ENCODE data around the gene ZFYVE26.
"Not testable (repeated sequence)": the region's sequence is repeated elsewhere in the genome, so short reads cannot be mapped to it uniquely, and the experiment has no call there.

Gene ZFYVE26

DNA sequence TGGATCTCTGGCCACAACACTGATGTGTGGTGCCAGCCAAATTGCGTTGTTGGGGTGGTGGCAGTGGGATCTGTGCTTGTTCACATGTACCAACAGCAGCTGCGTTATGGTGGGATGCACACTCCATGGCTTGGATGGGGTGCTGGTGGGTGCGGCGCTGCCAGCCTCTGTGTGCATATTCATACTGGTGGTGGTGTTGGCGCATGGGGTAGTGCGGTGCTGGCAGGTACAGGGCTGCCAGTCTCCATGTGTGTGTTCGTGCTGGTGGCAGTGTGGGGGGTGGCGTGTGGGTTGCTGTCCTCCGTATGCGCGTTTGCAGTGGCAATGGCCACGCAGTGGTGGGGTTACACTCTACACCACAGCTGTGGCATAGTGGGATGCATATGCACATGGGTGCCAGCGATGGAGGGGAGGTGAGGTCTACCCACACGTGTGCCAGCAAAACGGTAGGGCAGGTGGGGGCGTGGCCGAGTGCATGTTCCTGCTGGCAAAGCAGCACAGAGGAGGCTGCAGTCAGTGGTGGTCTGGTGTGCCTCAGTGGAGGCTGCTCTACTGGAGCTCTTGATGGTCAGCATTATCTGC is 29.7 kb upstream of the ZFYVE26 start:
- no peaks in the 10 kb centered on the region for H3K36me3 ChIP-seq (ENCODE audit: control insufficient read depth in 1 of 2, insufficient read depth in 2 of 2, low read length in 2 of 2)
- H3K9me3 ChIP-seq (ENCODE audit: control insufficient read depth in 1 of 2, low read length in 2 of 2): peaks cover 2 to 4% of the 10 kb centered on the region in 2 donors
- H3K4me1 ChIP-seq (ENCODE audit: control insufficient read depth in 1 of 2, insufficient read depth in 2 of 2, low read length in 2 of 2): no peaks in the 10 kb centered on the region
- no peak overlapping the region for H3K4me3 ChIP-seq (ENCODE audit: low read depth in 1 of 2, low read length in 2 of 2)
- H3K27ac ChIP-seq (ENCODE audit: low read depth, low read length): no peak overlapping the region
- H3K9ac ChIP-seq (ENCODE audit: low read depth in 1 of 2, low read length in 2 of 2): no peak overlapping the region
- no peaks in the 10 kb centered on the region for H3K27me3 ChIP-seq (ENCODE audit: control insufficient read depth in 1 of 2, insufficient read depth in 2 of 2, low read length in 2 of 2)

DNA sequence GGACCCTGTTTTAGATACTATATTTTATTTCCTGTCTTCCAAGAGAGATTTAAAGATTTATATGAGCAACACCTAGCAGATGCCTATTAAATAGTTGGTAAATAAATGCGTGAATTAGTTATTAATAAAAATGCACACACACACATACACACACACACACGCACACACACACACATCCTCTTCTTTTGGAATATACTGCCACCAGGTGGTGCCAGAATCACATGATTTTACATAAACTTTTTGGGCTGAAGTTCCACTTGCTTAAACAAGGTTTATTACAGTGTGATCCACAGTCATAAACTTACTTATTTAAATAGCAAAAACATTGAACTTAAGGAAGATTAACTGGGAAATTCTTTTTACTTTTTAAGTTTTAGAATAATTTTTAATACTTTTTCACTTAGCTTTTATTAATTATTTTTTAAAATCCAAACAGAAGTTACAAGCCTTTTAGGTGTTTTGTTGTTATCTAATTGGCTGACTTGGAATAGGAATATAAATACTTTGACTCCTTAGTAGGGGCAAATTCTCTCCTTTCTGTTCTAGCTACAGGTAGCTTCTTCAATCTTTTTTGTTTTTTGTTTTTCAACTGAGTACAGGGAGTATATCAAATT is 20.7 kb upstream of the ZFYVE26 start:
- H3K27ac ChIP-seq (ENCODE audit: low read depth, low read length): no peak overlapping the region
- no peaks in the 10 kb centered on the region for H3K9me3 ChIP-seq (ENCODE audit: control insufficient read depth in 1 of 2, low read length in 2 of 2)
- no peaks in the 10 kb centered on the region for H3K27me3 ChIP-seq (ENCODE audit: control insufficient read depth in 1 of 2, insufficient read depth in 2 of 2, low read length in 2 of 2)
- H3K4me3 ChIP-seq (ENCODE audit: low read depth in 1 of 2, low read length in 2 of 2): no peak overlapping the region
- no peaks in the 10 kb centered on the region for H3K4me1 ChIP-seq (ENCODE audit: control insufficient read depth in 1 of 2, insufficient read depth in 2 of 2, low read length in 2 of 2)
- no peak overlapping the region for H3K9ac ChIP-seq (ENCODE audit: low read depth in 1 of 2, low read length in 2 of 2)
- H3K36me3 ChIP-seq (ENCODE audit: control insufficient read depth in 1 of 2, insufficient read depth in 2 of 2, low read length in 2 of 2): peaks cover 0 to 3% of the 10 kb centered on the region in 2 donors

DNA sequence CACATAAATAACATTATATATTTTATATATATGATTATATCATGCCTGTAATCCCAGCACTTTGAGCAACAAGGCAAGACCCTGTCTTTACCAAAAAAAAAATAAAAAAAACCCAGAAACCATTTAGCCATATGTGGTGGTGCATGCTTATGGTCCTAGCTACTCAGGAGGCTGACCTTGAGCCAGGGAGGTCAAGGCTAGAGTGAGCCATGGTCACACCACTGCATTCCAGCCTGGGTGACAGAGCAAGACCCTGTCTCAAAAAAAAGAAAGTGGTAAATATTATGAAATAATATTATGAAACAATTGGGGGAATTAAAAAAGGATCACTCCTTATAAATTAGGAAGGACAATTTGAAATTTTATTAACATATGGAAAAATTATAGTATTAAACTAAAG is 19.2 kb upstream of the ZFYVE26 start:
- no peaks in the 10 kb centered on the region for H3K27me3 ChIP-seq (ENCODE audit: control insufficient read depth in 1 of 2, insufficient read depth in 2 of 2, low read length in 2 of 2)
- H3K9me3 ChIP-seq (ENCODE audit: control insufficient read depth in 1 of 2, low read length in 2 of 2): no peaks in the 10 kb centered on the region
- no peak overlapping the region for H3K27ac ChIP-seq (ENCODE audit: low read depth, low read length)
- H3K36me3 ChIP-seq (ENCODE audit: control insufficient read depth in 1 of 2, insufficient read depth in 2 of 2, low read length in 2 of 2): peaks cover 0 to 3% of the 10 kb centered on the region in 2 donors
- no peak overlapping the region for H3K4me3 ChIP-seq (ENCODE audit: low read depth in 1 of 2, low read length in 2 of 2)
- H3K9ac ChIP-seq (ENCODE audit: low read depth in 1 of 2, low read length in 2 of 2): no peak overlapping the region
- H3K4me1 ChIP-seq (ENCODE audit: control insufficient read depth in 1 of 2, insufficient read depth in 2 of 2, low read length in 2 of 2): no peaks in the 10 kb centered on the region

DNA sequence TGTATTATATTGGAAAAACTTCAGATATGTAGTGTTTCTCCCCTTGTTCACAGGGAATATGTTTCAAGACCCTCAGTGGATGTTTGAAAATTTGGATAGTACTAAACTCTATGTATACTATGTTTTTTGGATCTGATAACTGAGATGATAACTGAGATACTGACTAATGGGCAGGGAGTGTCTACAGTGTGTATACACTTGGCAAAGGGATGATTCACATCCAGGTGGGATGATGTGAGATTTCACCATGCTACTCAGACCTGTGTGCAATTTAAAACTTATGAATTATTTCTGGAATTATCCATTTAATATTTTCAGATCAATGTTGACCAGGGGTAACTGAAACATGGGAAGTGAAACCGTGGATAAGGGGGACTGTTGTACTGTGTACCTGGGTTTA is 17.0 kb upstream of the ZFYVE26 start:
- no peak overlapping the region for H3K4me3 ChIP-seq (ENCODE audit: low read depth in 1 of 2, low read length in 2 of 2)
- H3K27me3 ChIP-seq (ENCODE audit: control insufficient read depth in 1 of 2, insufficient read depth in 2 of 2, low read length in 2 of 2): no peaks in the 10 kb centered on the region
- no peak overlapping the region for H3K9ac ChIP-seq (ENCODE audit: low read depth in 1 of 2, low read length in 2 of 2)
- no peak overlapping the region for H3K27ac ChIP-seq (ENCODE audit: low read depth, low read length)
- H3K9me3 ChIP-seq (ENCODE audit: control insufficient read depth in 1 of 2, low read length in 2 of 2): no peaks in the 10 kb centered on the region
- peaks cover 0 to 3% of the 10 kb centered on the region in 2 donors for H3K36me3 ChIP-seq (ENCODE audit: control insufficient read depth in 1 of 2, insufficient read depth in 2 of 2, low read length in 2 of 2)
- H3K4me1 ChIP-seq (ENCODE audit: control insufficient read depth in 1 of 2, insufficient read depth in 2 of 2, low read length in 2 of 2): no peaks in the 10 kb centered on the region

DNA sequence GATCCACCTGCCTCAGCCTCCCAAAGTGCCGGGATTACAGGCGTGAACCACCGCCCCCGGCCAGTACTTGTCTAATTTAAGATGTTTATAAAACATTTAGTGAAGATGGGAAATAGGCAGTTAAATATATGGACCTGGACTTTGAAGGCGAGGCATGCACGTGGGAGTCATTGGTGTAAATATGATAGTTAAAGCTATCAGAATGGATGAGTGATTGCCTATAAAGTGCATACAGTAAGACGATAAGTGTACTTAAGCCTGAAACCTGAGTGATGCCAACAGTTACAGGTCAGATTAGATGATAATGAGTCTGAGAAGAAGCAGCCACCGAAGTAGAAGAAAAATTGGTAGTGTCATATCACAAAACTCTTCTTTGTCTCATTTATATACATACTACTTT is 14.7 kb upstream of the ZFYVE26 start:
- H3K4me1 ChIP-seq (ENCODE audit: control insufficient read depth in 1 of 2, insufficient read depth in 2 of 2, low read length in 2 of 2): no peaks in the 10 kb centered on the region
- H3K27ac ChIP-seq (ENCODE audit: low read depth, low read length): no peak overlapping the region
- no peaks in the 10 kb centered on the region for H3K9me3 ChIP-seq (ENCODE audit: control insufficient read depth in 1 of 2, low read length in 2 of 2)
- H3K4me3 ChIP-seq (ENCODE audit: low read depth in 1 of 2, low read length in 2 of 2): no peak overlapping the region
- peaks cover 0 to 7% of the 10 kb centered on the region in 2 donors for H3K36me3 ChIP-seq (ENCODE audit: control insufficient read depth in 1 of 2, insufficient read depth in 2 of 2, low read length in 2 of 2)
- no peaks in the 10 kb centered on the region for H3K27me3 ChIP-seq (ENCODE audit: control insufficient read depth in 1 of 2, insufficient read depth in 2 of 2, low read length in 2 of 2)
- no peak overlapping the region for H3K9ac ChIP-seq (ENCODE audit: low read depth in 1 of 2, low read length in 2 of 2)

DNA sequence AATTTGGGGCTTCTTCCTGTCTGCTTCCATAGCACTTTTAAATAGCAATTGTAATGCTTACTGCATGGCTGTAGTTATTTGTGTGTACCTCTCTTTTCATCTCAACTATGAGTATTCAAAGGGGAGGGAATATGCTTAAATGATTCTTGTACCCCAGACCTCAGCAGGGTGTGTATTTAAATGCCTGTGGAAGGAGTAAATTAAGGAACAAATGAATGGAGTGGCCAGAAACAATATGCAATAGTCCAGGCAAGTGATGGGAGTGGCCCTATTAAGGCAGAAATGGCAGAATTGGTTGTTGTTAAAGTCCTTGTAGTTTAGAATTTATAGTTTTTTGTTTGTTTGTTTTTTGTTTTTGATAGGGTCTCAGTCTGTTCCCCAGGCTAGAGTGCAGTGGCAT is 4.7 kb upstream of the ZFYVE26 start:
- Histone ChIP-seq H3K27ac (ENCODE audit: low read depth, low read length) (no peak overlapping the region), H3K9me3 (ENCODE audit: control insufficient read depth in 1 of 2, low read length in 2 of 2) (no peaks in the 10 kb centered on the region), H3K9ac (ENCODE audit: low read depth in 1 of 2, low read length in 2 of 2) (peak overlapping the region in 1 of 2 donors; percentile 79)

DNA sequence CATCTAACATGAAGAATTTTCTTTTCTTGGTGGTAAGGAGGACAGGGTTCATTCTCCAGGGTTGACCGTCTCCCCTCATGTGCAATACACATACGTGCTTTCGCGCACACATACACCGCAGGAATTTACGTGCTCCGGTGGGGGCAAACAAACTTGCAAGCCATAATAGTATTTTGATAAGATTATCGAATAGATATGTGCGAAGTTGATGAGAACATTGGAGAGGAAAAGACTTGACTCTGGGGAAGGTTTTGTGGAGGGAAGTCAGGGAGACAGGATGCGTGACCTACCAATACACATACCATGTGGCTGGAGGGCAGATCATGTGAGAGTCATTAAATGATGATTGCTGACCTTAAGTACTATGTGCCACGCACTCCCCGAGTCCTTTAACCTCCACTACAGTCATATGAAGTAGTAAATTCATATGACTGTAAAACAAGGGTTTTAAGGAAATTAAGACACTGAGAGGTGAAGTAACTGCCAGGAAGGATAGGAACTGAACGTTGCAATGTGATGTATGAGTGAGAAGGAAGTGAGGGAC is 4.1 kb upstream of the ZFYVE26 start:
- H3K9ac ChIP-seq (ENCODE audit: low read depth in 1 of 2, low read length in 2 of 2): peak overlapping the region; percentile 77 to 79
- no peak overlapping the region for H3K27ac ChIP-seq (ENCODE audit: low read depth, low read length)

More for the DNA sequence above, 4.7 kb upstream of the ZFYVE26 start:
- H3K27me3 ChIP-seq (ENCODE audit: control insufficient read depth in 1 of 2, insufficient read depth in 2 of 2, low read length in 2 of 2): no peaks in the 10 kb centered on the region
- peak overlapping the region in 1 of 2 donors; percentile 94 for H3K4me3 ChIP-seq (ENCODE audit: low read depth in 1 of 2, low read length in 2 of 2)
- peaks cover 6 to 13% of the 10 kb centered on the region in 2 donors for H3K4me1 ChIP-seq (ENCODE audit: control insufficient read depth in 1 of 2, insufficient read depth in 2 of 2, low read length in 2 of 2)
- H3K36me3 ChIP-seq (ENCODE audit: control insufficient read depth in 1 of 2, insufficient read depth in 2 of 2, low read length in 2 of 2): no peaks in the 10 kb centered on the region

DNA sequence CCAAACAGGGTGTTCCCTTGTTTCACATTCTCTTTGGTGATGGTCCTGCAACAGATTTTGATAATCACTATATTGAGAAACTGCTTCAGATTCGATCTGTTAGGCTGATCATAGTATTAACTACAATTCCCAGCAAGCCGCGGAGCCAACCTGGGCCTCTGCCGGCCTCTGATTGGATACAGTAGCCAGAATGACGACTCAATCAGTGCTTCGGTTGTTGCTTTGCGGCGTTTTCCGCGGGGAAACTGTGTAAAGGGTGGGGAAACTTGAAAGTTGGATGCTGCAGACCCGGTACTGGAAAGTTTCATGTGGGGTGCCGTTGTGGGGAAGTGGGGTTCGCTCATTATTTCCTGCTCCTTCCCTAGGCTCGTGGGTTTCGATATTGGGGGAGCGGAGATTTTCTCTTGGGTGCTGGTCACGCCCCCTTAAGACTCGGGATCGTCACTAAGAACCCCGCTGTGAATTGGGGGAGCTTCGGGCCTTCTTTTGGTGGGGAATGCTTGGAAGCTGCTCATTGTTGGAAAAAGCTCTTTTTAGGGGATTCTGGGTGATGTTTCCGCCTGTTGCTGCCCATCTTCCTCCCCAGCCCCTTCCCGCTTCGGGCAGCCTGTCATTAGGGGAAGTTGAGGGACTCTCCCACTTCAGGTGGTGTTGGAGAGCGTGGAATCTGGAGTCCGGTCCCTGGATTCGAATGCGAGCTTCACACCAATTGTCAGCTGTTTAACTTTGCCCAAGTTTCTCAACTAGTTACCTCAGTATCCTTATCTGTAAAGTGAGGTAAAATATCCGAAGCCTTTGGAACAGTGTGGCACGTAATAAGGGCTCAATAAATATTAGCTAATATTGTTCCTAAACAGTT is 3.4 kb upstream of the ZFYVE26 start, which contains the start of gene RAD51B:
RAD51B (plus strand) TSS at position 217 of the 859 bp plus-strand sequence.
- Histone ChIP-seq H3K27me3 (ENCODE audit: control insufficient read depth in 1 of 2, insufficient read depth in 2 of 2, low read length in 2 of 2) (no peaks in the 10 kb centered on the region), H3K4me1 (ENCODE audit: control insufficient read depth in 1 of 2, insufficient read depth in 2 of 2, low read length in 2 of 2) (peaks cover 17 to 19% of the 10 kb centered on the region in 2 donors), H3K27ac (ENCODE audit: low read depth, low read length) (no peak within 1 kb of the TSS), H3K36me3 (ENCODE audit: control insufficient read depth in 1 of 2, insufficient read depth in 2 of 2, low read length in 2 of 2) (no peaks in the 10 kb centered on the region), H3K9me3 (ENCODE audit: control insufficient read depth in 1 of 2, low read length in 2 of 2) (no peaks in the 10 kb centered on the region), H3K4me3 (ENCODE audit: low read depth in 1 of 2, low read length in 2 of 2) (peak within 1 kb of the TSS; percentile 83 to 94), H3K9ac (ENCODE audit: low read depth in 1 of 2, low read length in 2 of 2) (peak within 1 kb of the TSS; percentile 77 to 79)

More for the DNA sequence above, 4.1 kb upstream of the ZFYVE26 start:
- H3K9me3 ChIP-seq (ENCODE audit: control insufficient read depth in 1 of 2, low read length in 2 of 2): no peaks in the 10 kb centered on the region
- no peaks in the 10 kb centered on the region for H3K27me3 ChIP-seq (ENCODE audit: control insufficient read depth in 1 of 2, insufficient read depth in 2 of 2, low read length in 2 of 2)
- H3K4me1 ChIP-seq (ENCODE audit: control insufficient read depth in 1 of 2, insufficient read depth in 2 of 2, low read length in 2 of 2): peaks cover 10 to 16% of the 10 kb centered on the region in 2 donors
- H3K36me3 ChIP-seq (ENCODE audit: control insufficient read depth in 1 of 2, insufficient read depth in 2 of 2, low read length in 2 of 2): no peaks in the 10 kb centered on the region
- H3K4me3 ChIP-seq (ENCODE audit: low read depth in 1 of 2, low read length in 2 of 2): peak overlapping the region; percentile 83 to 94

DNA sequence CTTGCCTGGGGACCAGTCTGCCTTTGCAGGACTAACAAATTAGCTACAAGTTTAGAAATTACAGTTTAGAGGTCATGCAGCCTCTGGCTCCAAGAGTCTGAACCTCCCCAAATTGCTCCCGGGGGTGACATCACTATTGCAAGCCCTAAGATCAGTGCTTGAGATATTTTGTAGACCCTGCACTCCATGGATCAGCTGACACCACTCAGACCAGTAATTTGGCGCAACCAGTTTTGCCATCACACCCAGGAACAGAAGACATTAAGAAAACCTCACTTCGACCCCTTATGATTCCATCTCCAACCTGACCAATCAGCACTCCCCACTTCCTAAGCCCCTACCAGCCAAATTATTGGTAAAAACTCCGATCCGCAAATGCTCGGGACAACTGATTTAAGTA is 2.1 kb upstream of the ZFYVE26 start:
- not testable (repeated sequence) for H3K27me3 ChIP-seq (ENCODE audit: control insufficient read depth in 1 of 2, insufficient read depth in 2 of 2, low read length in 2 of 2); H3K27ac ChIP-seq (ENCODE audit: low read depth, low read length); H3K4me3 ChIP-seq (ENCODE audit: low read depth in 1 of 2, low read length in 2 of 2); H3K36me3 ChIP-seq (ENCODE audit: control insufficient read depth in 1 of 2, insufficient read depth in 2 of 2, low read length in 2 of 2); H3K9me3 ChIP-seq (ENCODE audit: control insufficient read depth in 1 of 2, low read length in 2 of 2); H3K9ac ChIP-seq (ENCODE audit: low read depth in 1 of 2, low read length in 2 of 2)
- peaks cover 18 to 19% of the 10 kb centered on the region in 2 donors for H3K4me1 ChIP-seq (ENCODE audit: control insufficient read depth in 1 of 2, insufficient read depth in 2 of 2, low read length in 2 of 2)
